HepG2 (cell line): ENCODE measurements around the gene INSIG1. TPM values are rescaled to one million over a fixed set of nuclear protein-coding genes. Genes with fewer than 3 reads are reported as not detected.

ENCODE experiments used
- KDM1A ChIP-seq: IDR thresholded peaks from 2 replicates; pipeline ENCODE4 v1.6.1; 2016; ENCODE audit warnings: missing compliant biosample characterization
- MED8 ChIP-seq: sonication (generic); formaldehyde crosslinking; IDR thresholded peaks from 2 replicates; pipeline ENCODE4 v1.8.1; 2023; ENCODE audit warnings: mild to moderate bottlenecking, missing genetic modification reagents; ENCODE audit not compliant: insufficient replicate concordance
- NCOR1 ChIP-seq: fragments of 200-600 bp; sonication (generic); IDR thresholded peaks from 2 replicates; pipeline ENCODE4 v1.7.0; 2017; ENCODE audit warnings: antibody characterized with exemption, low read length, borderline replicate concordance
- SMARCE1 ChIP-seq: fragments of 450-650 bp; IDR thresholded peaks from 2 replicates; pipeline ENCODE4 v1.6.1; 2017; ENCODE audit warnings: borderline replicate concordance
- ZNF282 ChIP-seq: fragments of 450-650 bp; IDR thresholded peaks from 2 replicates; pipeline ENCODE4 v1.6.1; 2018; ENCODE audit not compliant: partially characterized antibody
- ZNF615 ChIP-seq: sonication (generic); formaldehyde crosslinking; IDR thresholded peaks from 2 replicates; pipeline ENCODE4 v1.5.0; 2020; ENCODE audit warnings: mild to moderate bottlenecking, missing genetic modification reagents, borderline replicate concordance
- polyA plus RNA-seq, 8 experiments: library from polyadenylated mRNA; depleted of rRNA in 3 of 8; stranded (reverse) in 7 of 8; unstranded in 1 of 8; fragments of >200 nt; fragmentation: Illumina TruSeq in 4 of 8; extraction: Trizol in 4 of 8; gene quantifications; 2 replicates each; pipeline versions ENCODE4 v1.2.1 to v1.2.3, GENCODE V29; 2011 to 2016; ENCODE audit warnings: low read depth in 4 of 8, missing spikeins in 1 of 8, mixed read lengths in 1 of 8; ENCODE audit not compliant: insufficient read depth in 1 of 8
- total RNA-seq, 5 experiments: library from RNA; depleted of rRNA; stranded (reverse); fragments of >200 nt; fragmentation: Illumina TruSeq; extraction: Trizol; gene quantifications; 2 replicates each; pipeline ENCODE4 v1.2.3, GENCODE V29; 2016; ENCODE audit warnings: low read depth in 1 of 5
- TF ChIP-seq, protein P1 (sequence below), 2 experiments: sonication (generic) in 1 of 2; formaldehyde crosslinking in 1 of 2; IDR thresholded peaks; 2 replicates each; pipeline versions ENCODE4 v1.4.0 to v1.6.1; 2018 to 2020; ENCODE audit warnings: missing genetic modification reagents in 2 of 2, borderline replicate concordance in 1 of 2, low read depth in 1 of 2, mild to moderate bottlenecking in 1 of 2, missing biosample characterization in 1 of 2
- TF ChIP-seq, protein P2 (sequence below): IDR thresholded peaks from 2 replicates; pipeline ENCODE4 v1.6.1; 2012; ENCODE audit warnings: low read depth, low read length, improper control_type of control experiment
- TF ChIP-seq, protein P3 (sequence below), 2 experiments: sonication (generic) in 1 of 2; formaldehyde crosslinking in 1 of 2; IDR thresholded peaks; 2 replicates each; pipeline versions ENCODE4 v1.5.1 to v1.6.1; 2011 to 2020; ENCODE audit warnings: borderline replicate concordance in 1 of 2, low read depth in 1 of 2, low read length in 1 of 2, mild to moderate bottlenecking in 1 of 2, missing genetic modification reagents in 1 of 2, moderate library complexity in 1 of 2
- TF ChIP-seq, protein P4 (sequence below): sonication (generic); formaldehyde crosslinking; IDR thresholded peaks from 2 replicates; pipeline ENCODE4 v1.5.1; 2020; ENCODE audit warnings: mild to moderate bottlenecking, missing genetic modification reagents, borderline replicate concordance
- TF ChIP-seq, protein P5 (sequence below): sonication (generic); formaldehyde crosslinking; IDR thresholded peaks from 2 replicates; pipeline ENCODE4 v1.5.1; 2020; ENCODE audit warnings: mild to moderate bottlenecking, missing genetic modification reagents, borderline replicate concordance

The INSIG1 gene
- total and polyA plus RNA-seq, 2 of the 13 experiments (the other 11 are each of a cell fraction or from before 2014, with no cell fraction given): 0.07 to 0.11 TPM

DNA sequence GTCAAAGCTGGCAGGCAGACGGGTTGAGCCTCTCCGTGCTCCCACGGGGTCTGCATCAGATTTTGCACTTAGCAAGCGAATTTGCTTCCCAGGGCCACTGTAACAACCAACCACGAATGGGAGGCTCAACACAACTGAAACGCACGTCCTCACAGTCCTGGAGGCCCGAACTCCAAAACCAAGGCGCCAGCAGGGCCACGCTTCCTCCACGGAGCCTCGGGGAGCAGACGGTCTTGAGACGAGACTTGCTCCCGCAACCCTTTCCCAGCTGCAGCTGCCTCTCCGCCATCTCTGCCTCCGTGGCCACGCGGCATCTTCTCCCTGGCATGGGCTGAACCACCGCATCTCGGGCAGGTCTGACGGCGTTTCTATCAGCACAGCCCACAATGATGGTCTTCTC, 30.2 kb upstream of the INSIG1 start (continued):
- TF ChIP-seq SMARCE1: no peak
- TF ChIP-seq NCOR1: no peak
- TF ChIP-seq, protein P1, sequence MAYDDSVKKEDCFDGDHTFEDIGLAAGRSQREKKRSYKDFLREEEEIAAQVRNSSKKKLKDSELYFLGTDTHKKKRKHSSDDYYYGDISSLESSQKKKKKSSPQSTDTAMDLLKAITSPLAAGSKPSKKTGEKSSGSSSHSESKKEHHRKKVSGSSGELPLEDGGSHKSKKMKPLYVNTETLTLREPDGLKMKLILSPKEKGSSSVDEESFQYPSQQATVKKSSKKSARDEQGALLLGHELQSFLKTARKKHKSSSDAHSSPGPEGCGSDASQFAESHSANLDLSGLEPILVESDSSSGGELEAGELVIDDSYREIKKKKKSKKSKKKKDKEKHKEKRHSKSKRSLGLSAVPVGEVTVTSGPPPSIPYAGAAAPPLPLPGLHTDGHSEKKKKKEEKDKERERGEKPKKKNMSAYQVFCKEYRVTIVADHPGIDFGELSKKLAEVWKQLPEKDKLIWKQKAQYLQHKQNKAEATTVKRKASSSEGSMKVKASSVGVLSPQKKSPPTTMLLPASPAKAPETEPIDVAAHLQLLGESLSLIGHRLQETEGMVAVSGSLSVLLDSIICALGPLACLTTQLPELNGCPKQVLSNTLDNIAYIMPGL (CRISPR knock-in tag; IDR thresholded peaks at IDR 0.05; ENCODE audit: borderline replicate concordance in 1 of 2, low read depth in 1 of 2): no peak
- no peak for TF ChIP-seq ZNF615 (CRISPR knock-in tag)
- TF ChIP-seq, protein P2, sequence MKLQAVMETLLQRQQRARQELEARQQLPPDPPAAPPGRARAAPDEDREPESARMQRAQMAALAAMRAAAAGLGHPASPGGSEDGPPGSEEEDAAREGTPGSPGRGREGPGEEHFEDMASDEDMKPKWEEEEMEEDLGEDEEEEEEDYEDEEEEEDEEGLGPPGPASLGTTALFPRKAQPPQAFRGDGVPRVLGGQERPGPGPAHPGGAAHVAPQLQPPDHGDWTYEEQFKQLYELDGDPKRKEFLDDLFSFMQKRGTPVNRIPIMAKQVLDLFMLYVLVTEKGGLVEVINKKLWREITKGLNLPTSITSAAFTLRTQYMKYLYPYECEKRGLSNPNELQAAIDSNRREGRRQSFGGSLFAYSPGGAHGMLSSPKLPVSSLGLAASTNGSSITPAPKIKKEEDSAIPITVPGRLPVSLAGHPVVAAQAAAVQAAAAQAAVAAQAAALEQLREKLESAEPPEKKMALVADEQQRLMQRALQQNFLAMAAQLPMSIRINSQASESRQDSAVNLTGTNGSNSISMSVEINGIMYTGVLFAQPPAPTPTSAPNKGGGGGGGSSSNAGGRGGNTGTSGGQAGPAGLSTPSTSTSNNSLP: no peak
- TF ChIP-seq, protein P3, sequence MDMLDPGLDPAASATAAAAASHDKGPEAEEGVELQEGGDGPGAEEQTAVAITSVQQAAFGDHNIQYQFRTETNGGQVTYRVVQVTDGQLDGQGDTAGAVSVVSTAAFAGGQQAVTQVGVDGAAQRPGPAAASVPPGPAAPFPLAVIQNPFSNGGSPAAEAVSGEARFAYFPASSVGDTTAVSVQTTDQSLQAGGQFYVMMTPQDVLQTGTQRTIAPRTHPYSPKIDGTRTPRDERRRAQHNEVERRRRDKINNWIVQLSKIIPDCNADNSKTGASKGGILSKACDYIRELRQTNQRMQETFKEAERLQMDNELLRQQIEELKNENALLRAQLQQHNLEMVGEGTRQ (IDR thresholded peaks at IDR 0.05; ENCODE audit: low read depth, low read length): no peak
- TF ChIP-seq, protein P3 (CRISPR knock-in tag; IDR thresholded peaks at IDR 0.05; ENCODE audit: borderline replicate concordance): no peak
- no peak for TF ChIP-seq ZNF282
- TF ChIP-seq, protein P4, sequence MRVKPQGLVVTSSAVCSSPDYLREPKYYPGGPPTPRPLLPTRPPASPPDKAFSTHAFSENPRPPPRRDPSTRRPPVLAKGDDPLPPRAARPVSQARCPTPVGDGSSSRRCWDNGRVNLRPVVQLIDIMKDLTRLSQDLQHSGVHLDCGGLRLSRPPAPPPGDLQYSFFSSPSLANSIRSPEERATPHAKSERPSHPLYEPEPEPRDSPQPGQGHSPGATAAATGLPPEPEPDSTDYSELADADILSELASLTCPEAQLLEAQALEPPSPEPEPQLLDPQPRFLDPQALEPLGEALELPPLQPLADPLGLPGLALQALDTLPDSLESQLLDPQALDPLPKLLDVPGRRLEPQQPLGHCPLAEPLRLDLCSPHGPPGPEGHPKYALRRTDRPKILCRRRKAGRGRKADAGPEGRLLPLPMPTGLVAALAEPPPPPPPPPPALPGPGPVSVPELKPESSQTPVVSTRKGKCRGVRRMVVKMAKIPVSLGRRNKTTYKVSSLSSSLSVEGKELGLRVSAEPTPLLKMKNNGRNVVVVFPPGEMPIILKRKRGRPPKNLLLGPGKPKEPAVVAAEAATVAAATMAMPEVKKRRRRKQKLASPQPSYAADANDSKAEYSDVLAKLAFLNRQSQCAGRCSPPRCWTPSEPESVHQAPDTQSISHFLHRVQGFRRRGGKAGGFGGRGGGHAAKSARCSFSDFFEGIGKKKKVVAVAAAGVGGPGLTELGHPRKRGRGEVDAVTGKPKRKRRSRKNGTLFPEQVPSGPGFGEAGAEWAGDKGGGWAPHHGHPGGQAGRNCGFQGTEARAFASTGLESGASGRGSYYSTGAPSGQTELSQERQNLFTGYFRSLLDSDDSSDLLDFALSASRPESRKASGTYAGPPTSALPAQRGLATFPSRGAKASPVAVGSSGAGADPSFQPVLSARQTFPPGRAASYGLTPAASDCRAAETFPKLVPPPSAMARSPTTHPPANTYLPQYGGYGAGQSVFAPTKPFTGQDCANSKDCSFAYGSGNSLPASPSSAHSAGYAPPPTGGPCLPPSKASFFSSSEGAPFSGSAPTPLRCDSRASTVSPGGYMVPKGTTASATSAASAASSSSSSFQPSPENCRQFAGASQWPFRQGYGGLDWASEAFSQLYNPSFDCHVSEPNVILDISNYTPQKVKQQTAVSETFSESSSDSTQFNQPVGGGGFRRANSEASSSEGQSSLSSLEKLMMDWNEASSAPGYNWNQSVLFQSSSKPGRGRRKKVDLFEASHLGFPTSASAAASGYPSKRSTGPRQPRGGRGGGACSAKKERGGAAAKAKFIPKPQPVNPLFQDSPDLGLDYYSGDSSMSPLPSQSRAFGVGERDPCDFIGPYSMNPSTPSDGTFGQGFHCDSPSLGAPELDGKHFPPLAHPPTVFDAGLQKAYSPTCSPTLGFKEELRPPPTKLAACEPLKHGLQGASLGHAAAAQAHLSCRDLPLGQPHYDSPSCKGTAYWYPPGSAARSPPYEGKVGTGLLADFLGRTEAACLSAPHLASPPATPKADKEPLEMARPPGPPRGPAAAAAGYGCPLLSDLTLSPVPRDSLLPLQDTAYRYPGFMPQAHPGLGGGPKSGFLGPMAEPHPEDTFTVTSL: no peak
- TF ChIP-seq MED8: no peak
- TF ChIP-seq, protein P5, sequence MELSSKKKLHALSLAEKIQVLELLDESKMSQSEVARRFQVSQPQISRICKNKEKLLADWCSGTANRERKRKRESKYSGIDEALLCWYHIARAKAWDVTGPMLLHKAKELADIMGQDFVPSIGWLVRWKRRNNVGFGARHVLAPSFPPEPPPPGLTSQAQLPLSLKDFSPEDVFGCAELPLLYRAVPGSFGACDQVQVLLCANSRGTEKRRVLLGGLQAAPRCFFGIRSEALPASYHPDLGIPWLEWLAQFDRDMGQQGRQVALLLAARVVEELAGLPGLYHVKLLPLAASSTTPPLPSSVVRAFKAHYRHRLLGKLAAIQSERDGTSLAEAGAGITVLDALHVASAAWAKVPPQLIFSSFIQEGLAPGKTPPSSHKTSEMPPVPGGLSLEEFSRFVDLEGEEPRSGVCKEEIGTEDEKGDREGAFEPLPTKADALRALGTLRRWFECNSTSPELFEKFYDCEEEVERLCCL (CRISPR knock-in tag): no peak
- TF ChIP-seq KDM1A: no peak
